ENCODE data around the gene ITGAX. TPM values are rescaled to one million over a fixed set of nuclear protein-coding genes. Genes with fewer than 3 reads are reported as not detected.

Gene ITGAX
- total RNA-seq, 6 experiments from 2014 or later, result 2.0 to 15.3 (median 5.2) TPM

GRCh38 chr16:31403590-31404352 lies 48.8 kb downstream of the ITGAX start:
- TF ChIP-seq, protein P1, sequence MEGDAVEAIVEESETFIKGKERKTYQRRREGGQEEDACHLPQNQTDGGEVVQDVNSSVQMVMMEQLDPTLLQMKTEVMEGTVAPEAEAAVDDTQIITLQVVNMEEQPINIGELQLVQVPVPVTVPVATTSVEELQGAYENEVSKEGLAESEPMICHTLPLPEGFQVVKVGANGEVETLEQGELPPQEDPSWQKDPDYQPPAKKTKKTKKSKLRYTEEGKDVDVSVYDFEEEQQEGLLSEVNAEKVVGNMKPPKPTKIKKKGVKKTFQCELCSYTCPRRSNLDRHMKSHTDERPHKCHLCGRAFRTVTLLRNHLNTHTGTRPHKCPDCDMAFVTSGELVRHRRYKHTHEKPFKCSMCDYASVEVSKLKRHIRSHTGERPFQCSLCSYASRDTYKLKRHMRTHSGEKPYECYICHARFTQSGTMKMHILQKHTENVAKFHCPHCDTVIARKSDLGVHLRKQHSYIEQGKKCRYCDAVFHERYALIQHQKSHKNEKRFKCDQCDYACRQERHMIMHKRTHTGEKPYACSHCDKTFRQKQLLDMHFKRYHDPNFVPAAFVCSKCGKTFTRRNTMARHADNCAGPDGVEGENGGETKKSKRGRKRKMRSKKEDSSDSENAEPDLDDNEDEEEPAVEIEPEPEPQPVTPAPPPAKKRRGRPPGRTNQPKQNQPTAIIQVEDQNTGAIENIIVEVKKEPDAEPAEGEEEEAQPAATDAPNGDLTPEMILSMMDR (IDR thresholded peaks at IDR 0.05), result no peak
- no peak for TF ChIP-seq POLR2A (IDR thresholded peaks at IDR 0.05)
- ATAC-seq, result no peak
- H3K27me3 ChIP-seq, result no peaks in the 10 kb centered on the region
- 40% methylated on average over 1 of the region's 21 CpGs for WGBS (ENCODE audit: insufficient coverage, low coverage, low lambda C conversion rate, missing lambda C conversion rate)
- H3K9me3 ChIP-seq, result no peaks in the 10 kb centered on the region
- no peak overlapping the region for H3K4me3 ChIP-seq
- no peaks in the 10 kb centered on the region for H3K36me3 ChIP-seq
- H3K4me1 ChIP-seq, result no peaks in the 10 kb centered on the region
- intact Hi-C loops (cut with DNase I), result no loop called here
- no peak overlapping the region for H3K27ac ChIP-seq
- no peak for DNase-seq

DNA sequence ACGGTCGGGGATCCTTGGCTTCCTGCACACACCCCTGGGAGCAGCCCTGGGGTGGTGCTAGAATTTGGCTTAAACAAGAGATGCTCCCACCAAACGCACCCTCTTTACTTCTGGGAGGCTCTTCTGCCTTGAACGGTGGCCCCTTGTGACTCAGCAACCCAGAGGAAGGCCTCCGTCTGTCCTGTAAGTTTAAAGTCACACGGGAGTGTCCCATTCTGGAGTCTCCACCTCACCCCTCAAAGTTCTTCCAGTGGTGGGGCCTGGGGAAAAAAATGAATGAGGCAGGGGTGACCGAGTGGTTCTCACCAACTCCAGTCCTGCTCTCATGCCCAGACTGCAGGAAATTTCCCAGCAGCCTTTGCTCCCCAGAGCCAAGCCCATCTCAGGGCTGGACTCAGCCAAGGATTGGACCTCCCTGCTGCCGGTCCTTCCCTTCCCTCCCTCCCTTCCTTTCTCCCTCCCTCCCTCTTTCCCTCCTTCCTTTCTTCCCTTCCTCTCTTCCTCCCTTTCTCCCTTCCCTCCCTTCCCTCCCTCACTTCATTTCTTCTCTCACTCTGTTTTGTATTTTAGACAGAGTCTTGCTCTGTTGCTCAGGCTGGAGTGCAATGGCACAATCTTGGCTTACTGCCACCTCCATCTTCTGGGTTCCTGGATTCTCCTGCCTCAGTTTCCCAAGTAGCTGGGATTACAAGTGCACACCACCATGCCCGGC lies 49.5 kb downstream of the ITGAX start:
- WGBS (ENCODE audit: insufficient coverage, low coverage, low lambda C conversion rate, missing lambda C conversion rate), result 60% methylated on average over 3 of the region's 9 CpGs
- Histone ChIP-seq H3K36me3 (no peaks in the 10 kb centered on the region), H3K4me1 (no peaks in the 10 kb centered on the region), H3K27ac (no peak overlapping the region), H3K27me3 (no peaks in the 10 kb centered on the region), H3K9me3 (no peaks in the 10 kb centered on the region), H3K4me3 (no peak overlapping the region)
- DNase-seq (no peak), ATAC-seq (no peak)
- TF ChIP-seq, protein P1 (IDR thresholded peaks at IDR 0.05), result no peak
- no peak for TF ChIP-seq POLR2A (IDR thresholded peaks at IDR 0.05)
- intact Hi-C loops (cut with DNase I), result no loop called here

- 61% methylated on average over 5 of the region's 8 CpGs for WGBS (ENCODE audit: insufficient coverage, low coverage, low lambda C conversion rate, missing lambda C conversion rate)
- Histone ChIP-seq H3K9me3 (no peaks in the 10 kb centered on the region), H3K36me3 (no peaks in the 10 kb centered on the region), H3K4me3 (no peak overlapping the region), H3K4me1 (no peaks in the 10 kb centered on the region), H3K27me3 (no peaks in the 10 kb centered on the region), H3K27ac (no peak overlapping the region)
- no peak for TF ChIP-seq POLR2A (IDR thresholded peaks at IDR 0.05)
- TF ChIP-seq, protein P1 (IDR thresholded peaks at IDR 0.05), result no peak
- intact Hi-C loops (cut with DNase I), result no loop called here
- DNase-seq (no peak), ATAC-seq (no peak)
Observed at GRCh38 chr16:31407406-31407805, 52.4 kb downstream of the ITGAX start.

- no peaks in the 10 kb centered on the region for H3K4me1 ChIP-seq
- H3K36me3 ChIP-seq, result no peaks in the 10 kb centered on the region
- DNase-seq (no peak), ATAC-seq (no peak)
- no peak overlapping the region for H3K4me3 ChIP-seq
- intact Hi-C loops (cut with DNase I), result no loop called here
- 56% methylated on average over 3 of the region's 3 CpGs for WGBS (ENCODE audit: insufficient coverage, low coverage, low lambda C conversion rate, missing lambda C conversion rate)
- no peak overlapping the region for H3K27ac ChIP-seq
- no peaks in the 10 kb centered on the region for H3K27me3 ChIP-seq
- no peaks in the 10 kb centered on the region for H3K9me3 ChIP-seq
- TF ChIP-seq, protein P1 (IDR thresholded peaks at IDR 0.05), result no peak
- TF ChIP-seq POLR2A (IDR thresholded peaks at IDR 0.05), result no peak
Observed at GRCh38 chr16:31409433-31409832, 54.5 kb downstream of the ITGAX start.
